ENCODE measurements around the gene PTH.

Gene PTH

DNA sequence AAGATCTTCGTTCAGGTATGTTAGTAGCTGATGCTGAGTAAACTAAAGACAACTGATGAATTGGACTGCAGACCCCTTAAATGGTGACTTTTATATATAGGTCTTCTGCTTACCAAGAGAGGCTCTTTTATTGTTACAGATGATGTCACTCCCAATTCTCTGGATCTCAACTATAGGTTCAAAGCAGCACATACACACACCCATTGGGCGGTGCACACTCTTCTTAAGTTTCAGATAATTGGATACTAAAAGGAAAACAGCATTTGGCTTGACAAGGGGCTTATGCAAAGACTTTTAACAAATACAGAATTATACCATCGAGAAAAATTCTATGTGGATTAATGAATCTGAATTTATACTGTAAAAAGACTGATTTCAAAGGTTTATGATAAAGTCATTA is at the start of gene PTH:
TSS of gene PTH (minus strand) at position 69 of the 400 bp plus-strand sequence. CDS start 3,142 bp downstream, outside the sequence.
- no peak within 1 kb of the TSS for H3K4me3 ChIP-seq (ENCODE audit: low read depth, low read length)

DNA sequence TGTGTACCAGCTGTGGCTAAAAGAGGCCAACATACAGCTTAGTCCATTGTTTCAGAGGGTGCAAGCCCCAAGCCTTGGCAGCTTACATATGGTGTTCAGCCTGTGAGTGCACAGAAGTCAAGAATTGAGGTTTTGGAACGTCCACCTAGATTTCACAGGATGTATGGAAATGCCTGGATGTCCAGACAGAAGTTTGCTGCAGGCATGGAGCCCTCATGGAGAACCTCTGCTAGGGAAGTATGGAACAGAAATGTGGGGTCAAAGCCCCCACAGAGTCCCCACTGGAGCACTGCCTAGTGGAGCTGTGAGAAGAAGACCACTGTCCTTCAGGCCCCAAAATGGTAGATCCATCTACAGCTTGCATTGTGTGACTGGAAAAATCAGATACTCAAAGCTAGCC is 42.2 kb upstream of the PTH start:
- TF ChIP-seq, protein P1, sequence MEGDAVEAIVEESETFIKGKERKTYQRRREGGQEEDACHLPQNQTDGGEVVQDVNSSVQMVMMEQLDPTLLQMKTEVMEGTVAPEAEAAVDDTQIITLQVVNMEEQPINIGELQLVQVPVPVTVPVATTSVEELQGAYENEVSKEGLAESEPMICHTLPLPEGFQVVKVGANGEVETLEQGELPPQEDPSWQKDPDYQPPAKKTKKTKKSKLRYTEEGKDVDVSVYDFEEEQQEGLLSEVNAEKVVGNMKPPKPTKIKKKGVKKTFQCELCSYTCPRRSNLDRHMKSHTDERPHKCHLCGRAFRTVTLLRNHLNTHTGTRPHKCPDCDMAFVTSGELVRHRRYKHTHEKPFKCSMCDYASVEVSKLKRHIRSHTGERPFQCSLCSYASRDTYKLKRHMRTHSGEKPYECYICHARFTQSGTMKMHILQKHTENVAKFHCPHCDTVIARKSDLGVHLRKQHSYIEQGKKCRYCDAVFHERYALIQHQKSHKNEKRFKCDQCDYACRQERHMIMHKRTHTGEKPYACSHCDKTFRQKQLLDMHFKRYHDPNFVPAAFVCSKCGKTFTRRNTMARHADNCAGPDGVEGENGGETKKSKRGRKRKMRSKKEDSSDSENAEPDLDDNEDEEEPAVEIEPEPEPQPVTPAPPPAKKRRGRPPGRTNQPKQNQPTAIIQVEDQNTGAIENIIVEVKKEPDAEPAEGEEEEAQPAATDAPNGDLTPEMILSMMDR (IDR thresholded peaks at IDR 0.05; ENCODE audit: low read depth, low read length): no peak
- H3K4me3 ChIP-seq (ENCODE audit: low read depth, low read length): no peak overlapping the region

More for the DNA sequence above, at the start of gene PTH:
- TF ChIP-seq, protein P1 (IDR thresholded peaks at IDR 0.05; ENCODE audit: low read depth, low read length): no peak

DNA sequence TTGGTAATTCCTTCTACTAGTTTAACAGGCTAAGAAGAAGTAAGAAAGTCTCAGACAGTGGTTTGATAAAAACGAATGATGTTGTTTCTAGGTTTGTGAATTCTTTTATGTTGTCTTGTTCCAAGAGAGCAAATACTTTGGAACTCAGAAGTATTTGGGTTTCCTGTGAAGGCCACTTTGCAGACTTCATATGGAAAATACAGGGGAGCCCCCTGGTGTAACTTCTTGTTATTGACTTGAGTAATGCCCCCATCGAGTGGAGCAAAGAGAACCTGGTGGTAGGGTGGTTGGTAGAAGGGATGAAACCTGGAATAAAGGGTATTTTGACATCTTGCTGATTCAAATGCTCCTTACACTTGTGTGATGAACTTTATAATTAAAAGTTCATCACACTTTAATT is 40.0 kb upstream of the PTH start:
- no peak overlapping the region for H3K4me3 ChIP-seq (ENCODE audit: low read depth, low read length)
- TF ChIP-seq, protein P1 (IDR thresholded peaks at IDR 0.05; ENCODE audit: low read depth, low read length): no peak

DNA sequence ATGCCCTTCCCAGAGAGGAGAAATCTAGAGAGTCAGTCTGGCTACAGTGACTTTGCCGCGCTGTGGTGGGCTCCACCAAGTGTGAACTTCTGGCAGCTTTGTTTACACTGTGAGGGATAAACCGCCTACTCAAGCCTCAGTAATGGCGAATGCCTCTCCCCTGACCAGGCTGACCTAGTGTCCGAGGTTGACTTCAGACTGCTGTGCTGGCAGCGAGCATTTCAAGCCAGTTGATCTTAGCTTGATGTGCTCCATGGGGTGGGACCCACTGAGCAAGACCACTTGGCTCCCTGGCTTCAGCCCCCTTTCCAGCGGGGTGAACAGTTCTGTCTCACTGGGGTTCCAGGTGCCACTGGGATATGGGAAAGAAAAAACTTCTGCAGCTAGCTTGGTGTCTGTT is 38.6 kb upstream of the PTH start:
- no peak overlapping the region for H3K4me3 ChIP-seq (ENCODE audit: low read depth, low read length)
- TF ChIP-seq, protein P1 (IDR thresholded peaks at IDR 0.05; ENCODE audit: low read depth, low read length): no peak

DNA sequence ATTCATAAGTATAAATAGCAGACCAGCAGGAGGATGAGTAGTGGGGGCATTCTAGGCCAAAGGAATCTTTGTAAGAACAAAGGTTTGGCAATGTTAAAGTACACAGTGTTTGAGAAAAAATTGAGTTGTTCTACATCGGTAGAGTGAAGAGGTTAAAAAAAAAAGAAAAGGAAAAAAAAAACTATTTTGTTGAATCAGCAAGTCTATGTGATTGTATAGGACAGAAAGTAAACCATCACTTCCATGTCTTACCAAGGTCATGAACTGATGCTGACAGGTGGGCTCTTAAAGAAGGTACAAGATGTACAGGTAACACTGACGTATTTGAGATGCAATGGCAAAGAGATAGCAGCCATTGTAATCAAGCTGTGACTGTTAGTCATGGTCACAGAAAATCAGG is 29.5 kb upstream of the PTH start:
- TF ChIP-seq, protein P1 (IDR thresholded peaks at IDR 0.05; ENCODE audit: low read depth, low read length): no peak

DNA sequence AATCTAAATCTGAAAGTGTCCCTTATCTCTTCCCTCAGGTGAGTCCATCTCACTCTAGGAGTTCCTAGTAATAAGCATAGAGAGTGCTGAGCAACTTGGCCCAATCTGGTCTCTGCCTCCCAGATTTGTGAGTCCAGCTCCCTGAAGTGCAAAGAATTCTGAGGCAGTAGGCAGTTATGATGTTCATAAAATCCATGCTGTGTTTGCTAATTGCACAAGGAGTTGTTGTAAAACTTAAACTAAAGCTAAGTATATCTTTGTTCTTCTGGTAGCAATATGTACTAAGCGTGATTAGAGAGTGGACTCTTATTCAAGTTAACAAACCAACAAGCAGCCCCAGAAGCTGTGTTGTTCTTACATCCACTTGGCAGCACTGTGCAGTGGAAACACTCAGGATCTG is 7.6 kb upstream of the PTH start:
- no peak overlapping the region for H3K4me3 ChIP-seq (ENCODE audit: low read depth, low read length)
- TF ChIP-seq, protein P1 (IDR thresholded peaks at IDR 0.05; ENCODE audit: low read depth, low read length): no peak

More for the DNA sequence above, 29.5 kb upstream of the PTH start:
- H3K4me3 ChIP-seq (ENCODE audit: low read depth, low read length): no peak overlapping the region

DNA sequence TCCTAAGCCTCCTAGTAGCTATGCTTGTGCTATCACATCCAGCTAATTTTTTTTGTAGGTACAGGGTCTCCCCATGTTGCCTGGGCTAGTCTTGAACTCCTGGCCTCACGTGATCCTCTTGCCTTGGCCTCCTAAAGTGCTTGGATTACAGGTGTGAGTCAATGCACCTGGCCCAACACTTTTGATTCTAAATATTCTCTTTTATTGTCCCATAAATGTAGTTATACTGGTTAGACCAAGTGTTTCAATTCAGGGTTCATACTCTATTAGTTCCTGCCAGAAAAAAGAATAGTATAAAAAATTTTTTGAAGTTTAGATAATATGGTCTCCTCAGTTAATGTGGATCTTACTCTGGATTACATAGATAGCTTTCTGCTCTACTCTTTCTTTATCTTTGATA is 6.7 kb upstream of the PTH start:
- H3K4me3 ChIP-seq (ENCODE audit: low read depth, low read length): no peak overlapping the region
- TF ChIP-seq, protein P1 (IDR thresholded peaks at IDR 0.05; ENCODE audit: low read depth, low read length): no peak

Data from WI38 (cell line).